Upper lobe of left lung (tissue), 6 donors: Measurements from ENCODE around the gene IFNLR1. TPM values are rescaled to one million over a fixed set of nuclear protein-coding genes. Genes with fewer than 3 reads are reported as not detected.
A peak's percentile ranks its signal among the peaks of the same experiment; 100 is the strongest.

ENCODE experiments used
- ATAC-seq, 2 donors: fragments of 200-7000 bp; cut with Tn5 transposase; one replicate each; pipeline ENCODE4 v1.9.1; 2022; ENCODE audit warnings: mild to moderate bottlenecking in 2 of 2, moderate library complexity in 2 of 2; ENCODE audit not compliant: low FRiP score in 2 of 2
- DNase-seq, 2 donors: peaks; one replicate each; pipeline ENCODE4 v3.0.0-alpha.2; 2019 to 2020
- H3K27ac ChIP-seq, 4 donors: fragments of 200-600 bp; sonication (generic); one replicate each; pipeline ENCODE4 v1.5.1; 2016 to 2019
- H3K27me3 ChIP-seq, 4 donors: fragments of 200-600 bp; sonication (generic); one replicate each; pipeline ENCODE4 v1.5.1; 2017 to 2019
- H3K36me3 ChIP-seq, 4 donors: fragments of 200-600 bp; sonication (generic); one replicate each; pipeline ENCODE4 v1.5.1; 2016 to 2019
- H3K4me1 ChIP-seq, 4 donors: fragments of 200-600 bp; sonication (generic); one replicate each; pipeline ENCODE4 v1.5.1; 2018 to 2019
- H3K4me3 ChIP-seq, 4 donors: fragments of 200-600 bp; sonication (generic); one replicate each; pipeline ENCODE4 v1.5.1; 2017 to 2019; ENCODE audit warnings: mild to moderate bottlenecking in 2 of 4, moderate library complexity in 1 of 4
- H3K9me3 ChIP-seq, 4 donors: fragments of 200-600 bp; sonication (generic); one replicate each; pipeline ENCODE4 v1.5.1; 2018 to 2019
- EP300 ChIP-seq, 4 donors: sonication (generic); formaldehyde crosslinking; IDR thresholded peaks; one replicate each; pipeline ENCODE4 v1.5.1; 2017; ENCODE audit warnings: antibody characterized with exemption in 4 of 4, control low read depth in 2 of 4
- POLR2A ChIP-seq, 4 donors: fragments of 450-650 bp; IDR thresholded peaks; one replicate each; pipeline ENCODE4 v1.5.1; 2016 to 2017; ENCODE audit warnings: antibody characterized with exemption in 4 of 4, mild to moderate bottlenecking in 2 of 4
- POLR2AphosphoS5 ChIP-seq, 2 donors: sonication (generic); formaldehyde crosslinking; IDR thresholded peaks; one replicate each; pipeline ENCODE4 v1.5.1; 2017; ENCODE audit warnings: antibody characterized with exemption in 2 of 2
- WGBS, 2 donors: methylation state at CpG; one replicate each; pipeline ENCODE4 v1.1.5; 2017 to 2018; 5-methylcytosine and 5-hydroxymethylcytosine counted together
- total RNA-seq, 6 donors: library from RNA; depleted of rRNA in 4 of 6; stranded (reverse); fragments of >200 nt in 4 of 6; gene quantifications; one replicate each; pipeline versions ENCODE4 v1.1.0 to v1.2.1, GENCODE V29; 2016 to 2021
- TF ChIP-seq, protein P1 (sequence below), 6 experiments: fragments of 450-650 bp in 4 of 6; fragments of 200-600 bp in 2 of 6; sonication (generic) in 2 of 6; IDR thresholded peaks; one replicate each; pipeline ENCODE4 v1.5.1; 2016 to 2019; ENCODE audit warnings: antibody characterized with exemption in 6 of 6
- donor health status: DM: no; HTN: no; CAD: no; lungs with moderate emphysema.
- donor health status: DM: no; HTN: yes; CAD: no; lungs with severe emphysema.

IFNLR1 gene
- total RNA-seq, 6 donors from 2014 or later: 4.1 to 15.5 (median 6.8) TPM

GRCh38 chr1:24189528-24189927 lies 2.4 kb upstream of the IFNLR1 start:
- no peak overlapping the region for H3K4me3 ChIP-seq
- peaks cover 0 to 14% (median 3%) of the 10 kb centered on the region in 4 donors for H3K27me3 ChIP-seq
- peaks cover 13 to 35% (median 22%) of the 10 kb centered on the region in 4 donors for H3K4me1 ChIP-seq
- DNase-seq: peak in 1 of 2 donors; percentile 33
- no peaks in the 10 kb centered on the region for H3K9me3 ChIP-seq
- no peaks in the 10 kb centered on the region for H3K36me3 ChIP-seq
- no peak for ATAC-seq
- 64 to 70% methylated on average over 7 of the region's 7 CpGs for WGBS, 2 donors
- peak overlapping the region in 2 of 4 donors; percentile 1 to 63 for H3K27ac ChIP-seq
- TF ChIP-seq POLR2A (IDR thresholded peaks at IDR 0.05): no peak
- TF ChIP-seq EP300 (IDR thresholded peaks at IDR 0.05): no peak

DNA sequence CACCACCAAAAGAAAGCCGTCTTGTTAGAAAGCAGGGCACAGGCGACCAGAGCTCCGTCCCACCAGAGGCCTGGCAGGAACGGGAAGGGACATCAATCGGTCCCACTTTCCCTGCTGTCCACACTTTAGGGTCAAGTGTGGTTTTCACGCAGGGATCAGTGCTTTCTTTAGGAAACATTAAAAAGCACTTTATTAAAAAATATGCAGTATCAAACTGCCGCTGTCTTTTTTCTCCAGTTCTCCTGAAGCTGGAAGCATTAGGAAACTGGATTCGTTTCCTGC lies 437 bp downstream of the IFNLR1 start:
- no peaks in the 10 kb centered on the region for H3K9me3 ChIP-seq
- peak overlapping the region; percentile 37 to 82 (median 46) for H3K27ac ChIP-seq
- H3K36me3 ChIP-seq: no peaks in the 10 kb centered on the region
- peak overlapping the region in 3 of 4 donors; percentile 56 to 69 (median 66) for H3K4me3 ChIP-seq
- peaks cover 13 to 35% (median 23%) of the 10 kb centered on the region in 4 donors for H3K4me1 ChIP-seq
- DNase-seq: no peak
- H3K27me3 ChIP-seq: peaks cover 0 to 14% (median 3%) of the 10 kb centered on the region in 4 donors
- ATAC-seq: no peak
- WGBS, 2 donors: 45 to 46% methylated on average over 8 of the region's 8 CpGs
- TF ChIP-seq, protein P1, sequence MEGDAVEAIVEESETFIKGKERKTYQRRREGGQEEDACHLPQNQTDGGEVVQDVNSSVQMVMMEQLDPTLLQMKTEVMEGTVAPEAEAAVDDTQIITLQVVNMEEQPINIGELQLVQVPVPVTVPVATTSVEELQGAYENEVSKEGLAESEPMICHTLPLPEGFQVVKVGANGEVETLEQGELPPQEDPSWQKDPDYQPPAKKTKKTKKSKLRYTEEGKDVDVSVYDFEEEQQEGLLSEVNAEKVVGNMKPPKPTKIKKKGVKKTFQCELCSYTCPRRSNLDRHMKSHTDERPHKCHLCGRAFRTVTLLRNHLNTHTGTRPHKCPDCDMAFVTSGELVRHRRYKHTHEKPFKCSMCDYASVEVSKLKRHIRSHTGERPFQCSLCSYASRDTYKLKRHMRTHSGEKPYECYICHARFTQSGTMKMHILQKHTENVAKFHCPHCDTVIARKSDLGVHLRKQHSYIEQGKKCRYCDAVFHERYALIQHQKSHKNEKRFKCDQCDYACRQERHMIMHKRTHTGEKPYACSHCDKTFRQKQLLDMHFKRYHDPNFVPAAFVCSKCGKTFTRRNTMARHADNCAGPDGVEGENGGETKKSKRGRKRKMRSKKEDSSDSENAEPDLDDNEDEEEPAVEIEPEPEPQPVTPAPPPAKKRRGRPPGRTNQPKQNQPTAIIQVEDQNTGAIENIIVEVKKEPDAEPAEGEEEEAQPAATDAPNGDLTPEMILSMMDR (IDR thresholded peaks at IDR 0.05): no peak
- TF ChIP-seq POLR2AphosphoS5 (IDR thresholded peaks at IDR 0.05) (no peak), EP300 (IDR thresholded peaks at IDR 0.05) (no peak), POLR2A (IDR thresholded peaks at IDR 0.05) (no peak)

- ATAC-seq (no peak), DNase-seq (no peak)
- no peaks in the 10 kb centered on the region for H3K9me3 ChIP-seq
- H3K4me3 ChIP-seq: peak overlapping the region in 3 of 4 donors; percentile 56 to 69 (median 66)
- peaks cover 0 to 14% (median 3%) of the 10 kb centered on the region in 4 donors for H3K27me3 ChIP-seq
- H3K4me1 ChIP-seq: peaks cover 13 to 34% (median 23%) of the 10 kb centered on the region in 4 donors
- H3K27ac ChIP-seq: peak overlapping the region in 2 of 4 donors; percentile 5 to 37
- WGBS, 2 donors: 78 to 80% methylated on average over 13 of the region's 13 CpGs
- no peaks in the 10 kb centered on the region for H3K36me3 ChIP-seq
- TF ChIP-seq POLR2A (IDR thresholded peaks at IDR 0.05) (no peak), EP300 (IDR thresholded peaks at IDR 0.05) (no peak), POLR2AphosphoS5 (IDR thresholded peaks at IDR 0.05) (no peak)
- TF ChIP-seq, protein P1 (IDR thresholded peaks at IDR 0.05): no peak
These were observed 918 bp downstream of the IFNLR1 start for GRCh38 chr1:24186031-24186710.

DNA sequence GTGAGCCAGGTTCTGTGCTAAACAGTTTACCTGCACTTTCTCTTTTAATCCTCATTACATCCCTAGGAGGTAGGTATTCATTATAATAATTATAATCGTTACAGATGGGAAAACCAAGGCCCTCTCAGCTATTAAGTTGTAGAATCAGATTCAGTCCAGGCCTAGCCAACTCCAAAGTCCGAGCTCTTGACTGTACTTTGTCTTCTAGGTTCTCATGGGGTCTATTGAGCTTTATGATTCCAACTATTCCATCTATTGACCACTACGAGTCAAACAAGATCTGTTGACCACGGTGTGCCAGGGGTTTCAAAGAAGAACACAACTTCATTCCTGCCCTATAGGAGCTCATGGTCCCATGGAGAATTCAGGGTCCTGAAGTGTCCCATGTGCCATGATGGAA lies 2.0 kb downstream of the IFNLR1 start:
- DNase-seq: no peak
- Histone ChIP-seq H3K9me3 (no peaks in the 10 kb centered on the region), H3K27me3 (peaks cover 0 to 14% (median 3%) of the 10 kb centered on the region in 4 donors), H3K27ac (no peak overlapping the region), H3K36me3 (no peaks in the 10 kb centered on the region), H3K4me1 (peaks cover 13 to 24% (median 20%) of the 10 kb centered on the region in 4 donors), H3K4me3 (no peak overlapping the region)
- 74 to 87% methylated on average over 4 of the region's 4 CpGs for WGBS, 2 donors
- TF ChIP-seq POLR2A (IDR thresholded peaks at IDR 0.05): no peak
- no peak for TF ChIP-seq POLR2AphosphoS5 (IDR thresholded peaks at IDR 0.05)
- no peak for TF ChIP-seq EP300 (IDR thresholded peaks at IDR 0.05)
- TF ChIP-seq, protein P1 (IDR thresholded peaks at IDR 0.05): no peak
- no peak for ATAC-seq

DNA sequence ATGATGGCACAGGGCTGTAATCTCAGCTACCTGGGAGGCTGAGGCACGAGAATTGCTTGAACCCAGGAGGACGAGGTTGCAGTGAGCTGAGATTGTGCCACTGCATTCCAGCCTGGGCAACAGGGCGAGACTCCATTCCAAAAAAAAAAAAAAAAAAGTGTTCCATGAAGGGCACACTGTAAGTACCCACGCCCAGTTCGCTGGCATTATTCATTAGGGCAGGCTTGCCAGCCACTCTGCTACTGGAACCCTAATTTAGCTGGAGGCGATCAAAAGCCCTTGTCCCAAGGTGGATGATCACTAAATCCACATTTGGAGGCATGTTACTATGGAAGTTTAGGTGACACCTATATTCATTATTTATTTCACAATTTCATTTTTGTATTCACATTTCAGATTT lies 5.0 kb downstream of the IFNLR1 start:
- DNase-seq: peak in 1 of 2 donors; percentile 43
- peaks cover 3 to 10% (median 4%) of the 10 kb centered on the region in 4 donors for H3K4me1 ChIP-seq
- no peak overlapping the region for H3K27ac ChIP-seq
- TF ChIP-seq POLR2AphosphoS5 (IDR thresholded peaks at IDR 0.05): no peak
- no peak for TF ChIP-seq POLR2A (IDR thresholded peaks at IDR 0.05)
- TF ChIP-seq EP300 (IDR thresholded peaks at IDR 0.05): no peak
- TF ChIP-seq, protein P1 (IDR thresholded peaks at IDR 0.05): no peak
- no peaks in the 10 kb centered on the region for H3K9me3 ChIP-seq
- 65 to 69% methylated on average over 6 of the region's 6 CpGs for WGBS, 2 donors
- ATAC-seq: no peak
- peaks cover 0 to 4% (median 1%) of the 10 kb centered on the region in 4 donors for H3K27me3 ChIP-seq
- no peak overlapping the region for H3K4me3 ChIP-seq
- H3K36me3 ChIP-seq: no peaks in the 10 kb centered on the region
